Amygdala (tissue), 56 donors: ENCODE results near the gene TDRD9.
A peak's percentile ranks its signal among the peaks of the same experiment; 100 is the strongest.
"Not testable (repeated sequence)": the region's sequence is repeated elsewhere in the genome, so short reads cannot be mapped to it uniquely, and the experiment has no call there.

Experiments used
- DNase-seq, 56 donors: peaks; one replicate each; lab custom pipeline; 2025; lab: John Stamatoyannopoulos, UW

TDRD9 gene

DNA sequence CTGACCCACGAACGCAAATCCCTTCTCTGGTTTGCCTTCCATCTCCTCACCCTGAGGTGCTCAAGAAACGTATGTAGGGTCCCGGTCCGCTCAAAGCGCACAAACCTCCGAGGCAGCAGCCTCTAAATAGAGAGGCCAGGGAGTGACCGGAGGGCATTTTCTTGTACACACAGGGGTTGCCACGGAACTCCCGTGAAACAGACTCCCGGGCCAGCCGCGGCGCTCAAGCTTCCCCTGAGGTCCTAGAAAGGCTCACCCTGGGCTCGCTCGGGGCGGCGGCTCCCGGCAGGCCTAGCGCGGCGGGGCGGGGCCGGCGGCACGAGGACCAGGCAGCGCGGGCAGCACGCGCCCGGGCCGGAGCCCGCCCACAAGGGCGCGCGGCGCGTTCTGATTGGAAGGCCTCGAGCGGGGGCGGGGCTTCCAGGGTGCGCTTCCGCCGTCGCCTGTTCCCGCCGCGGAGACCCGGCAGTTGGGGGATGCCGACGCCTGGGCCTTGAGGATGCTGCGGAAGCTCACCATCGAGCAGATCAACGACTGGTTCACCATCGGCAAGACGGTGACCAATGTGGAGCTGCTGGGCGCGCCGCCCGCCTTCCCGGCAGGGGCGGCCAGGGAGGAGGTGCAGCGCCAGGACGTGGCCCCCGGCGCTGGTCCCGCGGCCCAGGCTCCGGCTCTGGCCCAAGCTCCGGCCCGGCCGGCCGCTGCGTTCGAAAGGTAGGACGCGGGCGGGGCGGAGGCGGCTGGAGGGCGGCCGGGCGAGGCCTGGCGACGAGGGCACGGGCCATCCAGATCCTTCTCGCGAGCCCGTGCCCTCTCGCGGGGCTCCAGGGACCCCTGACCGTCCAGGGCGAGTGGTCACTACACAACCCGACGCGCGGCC, at the start of gene TDRD9:
Gene TDRD9, plus strand, starts transcription at position 446 of the 880 bp plus-strand sequence. Its CDS starts 54 bp downstream, at position 500.
- no peak for DNase-seq

DNA sequence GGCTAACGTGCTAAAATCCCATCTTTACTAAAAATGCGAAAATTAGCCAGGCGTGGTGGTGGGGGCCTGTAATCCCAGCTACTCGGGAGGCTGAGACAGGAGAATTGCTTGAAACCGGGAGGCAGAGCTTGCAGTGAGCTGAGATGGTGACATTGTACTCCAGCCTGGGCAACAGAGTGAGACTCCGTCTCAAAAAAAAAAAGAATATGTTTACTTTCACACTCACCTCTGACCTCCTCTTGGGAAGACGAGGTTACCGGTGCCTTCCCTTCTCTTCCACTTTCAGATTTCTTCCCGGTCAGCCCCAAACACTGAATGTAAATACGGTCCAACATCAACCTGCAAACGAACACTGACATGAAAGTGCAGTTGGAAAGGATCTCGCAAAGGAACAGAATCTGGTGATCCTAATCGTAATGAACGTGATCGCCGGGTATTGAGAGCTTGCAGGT, 49.1 kb upstream of the TDRD9 start:
- DNase-seq: no peak

GRCh38 chr14:103879570-103880347, 48.5 kb upstream of the TDRD9 start:
- DNase-seq: no peak

DNA sequence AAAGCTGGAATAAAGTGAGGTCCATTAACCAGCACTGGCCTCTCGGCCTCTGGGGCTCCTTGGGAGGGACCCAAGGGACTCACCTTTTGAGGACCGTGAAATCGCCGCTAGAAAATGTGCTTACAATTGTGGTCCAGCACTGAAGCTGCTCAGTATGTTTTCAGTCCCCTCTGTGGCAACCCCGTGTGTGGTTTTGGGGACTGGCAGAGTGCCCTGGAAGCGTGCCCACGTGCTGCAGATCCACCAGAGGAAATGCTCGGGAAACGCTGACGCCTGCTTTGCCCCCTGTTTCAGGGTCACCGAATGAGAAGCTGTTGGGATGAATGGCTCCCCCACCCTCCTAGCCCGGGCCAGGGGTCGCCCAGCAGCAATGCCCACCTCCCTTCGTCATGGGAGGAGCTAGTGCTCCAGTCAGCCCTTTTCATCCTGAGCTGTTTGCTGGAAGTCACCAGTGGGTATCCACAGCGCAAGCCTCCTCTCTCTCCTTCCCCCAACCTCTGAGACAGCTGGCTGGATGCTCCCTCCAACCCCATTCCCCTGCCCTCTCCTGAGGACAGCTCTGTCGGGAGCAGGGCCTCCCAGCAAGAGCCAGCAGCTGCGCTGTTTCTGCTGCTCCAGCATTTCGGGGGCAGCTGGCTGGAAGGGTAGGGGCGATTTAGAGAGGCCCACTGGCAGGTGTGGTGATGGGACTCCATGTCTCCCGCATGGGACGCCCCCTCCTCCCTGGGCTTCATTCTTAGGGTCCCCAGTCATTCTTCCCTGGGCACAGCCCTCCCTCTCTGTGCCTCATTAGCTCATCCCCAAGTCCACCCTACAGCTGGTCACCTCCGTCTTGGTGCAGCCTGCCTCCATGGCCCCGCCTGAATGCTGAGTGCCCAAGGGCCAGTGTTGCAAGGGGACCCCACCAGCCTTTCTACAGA, 47.6 kb upstream of the TDRD9 start:
- DNase-seq: peak in 27 of 56 donors; percentile 15 to 79 (median 41)

- peak in 3 of 56 donors; percentile 14 to 28 (median 24) for DNase-seq
These were observed 46.7 kb upstream of the TDRD9 start for GRCh38 chr14:103881268-103882201.

DNA sequence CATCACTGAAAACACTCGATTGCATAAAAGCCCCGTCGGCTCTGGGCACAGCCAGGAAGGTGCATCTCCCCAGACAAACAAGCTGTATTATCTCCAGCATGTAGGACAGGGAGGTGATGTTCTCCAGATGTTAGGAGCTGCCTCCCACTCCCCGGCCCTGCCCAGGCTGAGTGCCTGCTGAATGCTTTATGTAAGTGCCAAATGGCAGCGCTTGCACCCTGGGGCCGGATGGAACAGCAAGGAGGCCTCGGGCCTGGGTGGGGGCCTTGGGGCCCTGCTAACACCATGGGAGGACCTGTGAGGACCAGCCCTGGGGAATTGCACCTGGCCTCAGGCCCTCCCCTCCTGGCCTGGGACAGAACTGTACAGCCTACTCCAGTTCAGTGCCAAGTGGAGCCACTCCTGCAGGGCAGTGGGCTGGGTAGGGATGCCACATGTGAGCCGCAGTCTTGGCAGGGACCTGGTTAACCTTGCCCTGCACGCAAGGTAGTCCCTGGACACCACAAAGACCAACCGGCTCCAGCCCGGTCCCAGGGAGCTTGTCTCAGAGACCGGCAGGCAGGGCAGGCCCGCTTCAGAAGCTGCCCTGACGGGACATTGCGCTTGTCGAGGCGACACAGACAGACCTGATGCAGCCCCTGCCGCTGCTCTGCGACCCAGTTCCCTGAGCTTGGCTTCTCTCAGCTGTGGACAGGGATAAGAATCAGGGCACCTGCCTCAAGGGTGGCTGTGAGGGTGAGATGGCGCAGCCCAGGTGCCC, 45.6 kb upstream of the TDRD9 start:
- DNase-seq: no peak

DNA sequence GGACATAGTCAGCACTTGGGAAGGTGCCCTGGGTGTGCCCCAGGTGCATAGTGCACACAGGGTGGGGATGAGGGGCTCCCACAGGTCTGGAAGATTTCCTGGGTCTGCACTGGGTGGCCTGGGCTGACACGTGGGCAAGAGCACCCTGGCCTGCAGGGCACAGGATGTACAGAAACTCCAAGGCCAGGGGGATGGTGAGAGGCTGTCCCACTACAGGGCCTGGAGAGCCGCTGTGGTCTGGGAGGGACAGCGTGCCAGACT, 45.1 kb upstream of the TDRD9 start:
- no peak for DNase-seq

- no peak for DNase-seq
These were observed 43.4 kb upstream of the TDRD9 start for GRCh38 chr14:103884854-103885253.

DNA sequence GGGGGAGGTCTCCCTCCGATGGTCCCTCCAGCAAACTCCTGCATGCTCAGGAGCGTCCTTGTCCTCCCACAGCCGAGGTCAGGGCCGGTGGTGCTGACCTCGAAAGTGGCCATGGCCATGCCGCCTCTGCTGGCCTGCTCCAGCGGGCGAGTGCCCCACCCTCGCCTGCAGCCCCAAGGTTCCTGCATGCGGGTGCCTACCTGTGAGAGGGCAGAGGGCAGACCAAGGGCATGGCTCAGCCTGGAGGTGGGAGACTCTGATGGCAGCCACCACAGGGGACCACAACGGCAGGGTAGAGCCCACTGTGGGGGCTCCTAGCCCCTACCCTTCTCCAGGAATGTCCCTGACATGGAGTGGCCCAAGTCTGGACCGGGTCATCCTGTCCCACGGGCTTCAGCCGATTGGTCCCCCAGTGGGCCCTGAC, 42.7 kb upstream of the TDRD9 start:
- DNase-seq: no peak

DNA sequence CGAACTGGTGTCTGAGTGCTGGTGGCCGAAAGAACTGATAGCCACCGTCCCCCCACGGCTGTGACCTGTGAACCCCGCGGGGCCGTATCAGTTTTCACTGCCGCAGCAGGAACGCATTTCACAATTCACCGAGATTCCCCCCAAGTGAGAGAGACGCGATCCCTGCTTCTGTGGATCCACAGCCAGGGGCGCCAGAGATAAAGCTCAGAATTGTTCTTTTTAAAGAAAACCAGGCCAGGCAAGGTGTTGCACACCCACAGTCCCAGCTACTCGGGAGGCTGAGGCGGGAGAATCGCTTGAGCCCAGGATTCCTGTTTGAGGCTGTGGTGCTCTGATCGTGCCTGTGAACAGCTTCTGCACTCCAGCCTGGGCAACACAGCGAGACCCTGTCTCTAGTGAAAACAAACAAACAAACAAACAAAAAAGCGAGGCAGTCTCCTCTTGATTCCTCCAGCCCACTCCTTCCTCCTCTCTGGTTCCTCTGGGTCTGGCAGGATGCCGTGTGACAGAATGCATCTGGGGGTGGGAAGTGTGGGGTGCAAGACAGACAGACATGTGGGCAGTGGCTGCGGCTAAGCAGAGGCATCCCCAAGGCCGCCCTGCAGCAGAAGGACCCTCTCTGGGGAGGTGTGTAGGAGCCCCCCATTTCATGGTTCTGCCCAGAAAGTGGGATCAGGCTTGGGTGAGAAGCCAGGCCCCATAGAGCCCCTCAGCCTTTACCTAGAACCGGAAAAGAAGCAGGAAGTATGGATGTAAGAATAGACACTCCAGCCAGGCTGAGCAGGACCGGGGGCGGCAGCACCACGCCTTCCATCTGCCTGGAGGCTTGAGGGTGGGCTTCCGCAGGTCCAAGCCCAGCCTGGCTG, 41.7 kb upstream of the TDRD9 start:
- peak in 4 of 56 donors; percentile 25 to 50 (median 36) for DNase-seq

GRCh38 chr14:103887170-103887501, 41.1 kb upstream of the TDRD9 start:
- no peak for DNase-seq

- DNase-seq: no peak
These were observed 40.6 kb upstream of the TDRD9 start for GRCh38 chr14:103887557-103888115.

- not testable (repeated sequence) for DNase-seq
These were observed 39.3 kb upstream of the TDRD9 start for GRCh38 chr14:103889002-103889312.

- DNase-seq: no peak
These were observed 38.8 kb upstream of the TDRD9 start for GRCh38 chr14:103889313-103890051.

- no peak for DNase-seq
These were observed 38.2 kb upstream of the TDRD9 start for GRCh38 chr14:103890052-103890371.

DNA sequence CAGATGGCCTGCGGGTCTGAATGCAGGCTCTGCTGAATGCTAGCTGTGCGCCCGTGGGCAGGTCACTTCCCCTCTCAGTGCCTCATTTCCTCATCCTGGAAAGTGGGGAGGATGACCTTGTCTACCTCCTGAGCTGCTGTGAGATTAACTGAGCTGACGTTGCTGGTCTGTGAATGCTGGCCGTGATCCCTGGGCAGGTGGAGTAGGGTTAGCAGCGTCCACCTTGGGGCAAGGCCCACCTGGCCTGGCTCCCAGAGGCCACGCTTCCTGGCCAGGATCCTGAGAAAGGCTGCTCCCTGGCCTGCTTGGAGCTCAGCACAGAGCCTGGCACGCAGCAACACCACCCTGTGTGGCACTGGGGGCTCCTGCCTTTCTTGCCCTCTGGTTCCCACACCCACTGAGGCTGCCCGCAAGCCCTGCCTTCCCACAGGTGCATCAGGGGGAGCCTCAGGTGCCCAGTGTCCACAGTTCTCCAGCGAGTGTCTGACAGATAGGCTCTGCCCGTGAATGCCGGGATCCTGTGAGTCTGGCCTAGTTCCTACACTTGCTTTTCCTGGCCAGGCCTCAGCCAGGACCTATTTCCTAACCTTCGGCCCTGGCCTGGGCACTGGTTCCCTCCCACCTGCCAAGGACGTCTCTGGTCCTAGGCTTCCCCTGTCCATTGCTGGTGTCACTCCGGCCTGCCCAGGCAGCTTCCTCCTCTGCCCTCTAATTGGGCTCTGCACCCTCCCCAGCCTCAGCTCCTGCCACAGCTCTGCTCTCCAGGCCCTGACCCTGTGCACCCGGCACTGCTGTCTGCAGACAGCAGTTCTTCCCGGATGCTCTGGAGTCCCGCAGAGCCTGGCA, 37.2 kb upstream of the TDRD9 start:
- DNase-seq: no peak
